Heart left ventricle (tissue), 16 donors: ENCODE data around the gene CHIT1. TPM values are rescaled to one million over a fixed set of nuclear protein-coding genes. Genes with fewer than 3 reads are reported as not detected.

Experiments used
- ATAC-seq, 4 donors: fragments of 200-7000 bp; cut with Tn5 transposase; one replicate each; pipeline ENCODE4 v1.9.1; 2020 to 2022; ENCODE audit warnings: moderate library complexity in 4 of 4, mild to moderate bottlenecking in 3 of 4, moderate number of reproducible peaks in 1 of 4
- DNase-seq, 5 donors: peaks; one replicate each; pipeline ENCODE4 v3.0.0-alpha.2; 2020
- H3K27ac ChIP-seq, 12 donors: fragments of 200-600 bp; sonication (generic) in 4 of 12; one replicate each; pipeline versions ENCODE4 v1.5.0 to v1.8.0; 2016 to 2022; ENCODE audit warnings: mild to moderate bottlenecking in 2 of 12
- H3K27me3 ChIP-seq, 9 donors: fragments of 200-600 bp; sonication (generic) in 2 of 9; one replicate each; pipeline versions ENCODE4 v1.5.1 to v1.8.0; 2016 to 2022; ENCODE audit warnings: mild to moderate bottlenecking in 3 of 9
- H3K36me3 ChIP-seq, 9 donors: fragments of 200-600 bp; sonication (generic) in 2 of 9; one replicate each; pipeline versions ENCODE4 v1.5.0 to v1.8.0; 2018 to 2022; ENCODE audit warnings: mild to moderate bottlenecking in 2 of 9
- H3K4me1 ChIP-seq, 12 donors: fragments of 200-600 bp; sonication (generic) in 4 of 12; one replicate each; pipeline versions ENCODE4 v1.5.0 to v1.8.0; 2016 to 2022; ENCODE audit warnings: mild to moderate bottlenecking in 3 of 12
- H3K4me3 ChIP-seq, 12 donors: fragments of 200-600 bp; sonication (generic) in 4 of 12; one replicate each; pipeline versions ENCODE4 v1.5.0 to v1.8.0; 2017 to 2022; ENCODE audit warnings: mild to moderate bottlenecking in 9 of 12, moderate library complexity in 4 of 12
- H3K9me3 ChIP-seq, 12 donors: fragments of 200-600 bp; sonication (generic) in 4 of 12; one replicate each; pipeline versions ENCODE4 v1.5.0 to v1.8.0; 2016 to 2022; ENCODE audit warnings: mild to moderate bottlenecking in 1 of 12
- CTCF ChIP-seq, 12 donors: fragments of 200-600 bp; sonication (generic) in 4 of 12; IDR thresholded peaks; one replicate each; pipeline versions ENCODE4 v1.5.0 to v1.8.0; 2018 to 2022; ENCODE audit warnings: antibody characterized with exemption in 12 of 12, mild to moderate bottlenecking in 5 of 12
- POLR2A ChIP-seq, 2 donors: fragments of 450-650 bp; IDR thresholded peaks; one replicate each; pipeline ENCODE4 v1.6.1; 2017; ENCODE audit warnings: antibody characterized with exemption in 2 of 2, mild to moderate bottlenecking in 2 of 2, moderate library complexity in 2 of 2
- WGBS, 4 donors: extraction: QIAGEN DNeasy Blood & Tissue Kit in 2 of 4; methylation state at CpG; one replicate each; pipeline versions ENCODE4 v1.1.5 to v1.1.7; 2013 to 2018; 5-methylcytosine and 5-hydroxymethylcytosine counted together
- intact Hi-C, 10 donors: fragments of 100-400 bp; cut with DNase I; formaldehyde crosslinking; loops; one replicate each; pipeline versions ENCODE4 v1.11.1 to v1.14.2; 2022
- polyA plus RNA-seq, 2 donors: library from polyadenylated mRNA; stranded (reverse); fragments of 200-250 nt; gene quantifications; one replicate each; pipeline ENCODE4 v1.2.3, GENCODE V29; 2013
- total RNA-seq, 9 donors: library from RNA; depleted of rRNA in 2 of 9; stranded (reverse); fragments of >200 nt in 2 of 9; fragmentation: NEBNext Ultra II Directional in 3 of 9; extraction: Animal tissue kit (Norgen Biotek cat#: 25700) in 3 of 9; gene quantifications; one replicate each; pipeline versions ENCODE4 v1.1.0 to v1.2.4, GENCODE V29; 2016 to 2023
- donor health status: ischemic (EF 13 %, LVEDD 7.1; RV severe dilation, severe dysfunction).
- donor health status: healthy with polysubstance abuse.
- donor health status: DM: no; HTN: yes; CAD: no.
- donor health status: DM: no; HTN: no; CAD: no.
- donor health status: ischemic (EF 25% LVEDD 6.9; RV normal size, moderate dysfunction).
- donor health status: ischemic (EF 25% LVEDD 5.7; RV mildly dilated, moderate dysfunction).
- donor health status: healthy.
- donor health status: DM: yes; HTN: yes; CAD: no.
- donor health status: ischemic (EF 35%, LVEDD 5.7; RV mildly dilated, moderate dysfunction).
- donor health status: nonischemic (EF 11% LVEDD 7.7; RV severe dilation, severe dysfunction).
- donor health status: DM: yes; HTN: yes; CAD: no.
- donor health status: PGD.
- donor health status: ischemic (EF 29% LVEDD 5.4; RV normal size, mild dysfunction).
- donor health status: nonischemic (EF 23%, LVEDD 6.1; RV moderate dilation, normal function).

Gene CHIT1
- total and polyA plus RNA-seq, 11 donors, result 0.05 to 1.7 (median 0.22) TPM; not detected in 6

- Histone ChIP-seq H3K4me3 (no peak overlapping the region), H3K27ac (no peak overlapping the region), H3K9me3 (no peaks in the 10 kb centered on the region), H3K4me1 (peaks cover 0 to 14% (median 0%) of the 10 kb centered on the region in 12 donors), H3K27me3 (no peaks in the 10 kb centered on the region), H3K36me3 (no peaks in the 10 kb centered on the region)
- intact Hi-C loops, result no loop called here
- ATAC-seq, result no peak
- DNase-seq, result peak in 1 of 5 donors; percentile 26
- TF ChIP-seq CTCF (IDR thresholded peaks at IDR 0.05) (no peak), POLR2A (IDR thresholded peaks at IDR 0.05) (no peak)
- 93 to 100% (median 95%) methylated on average over 2 of the region's 2 CpGs for WGBS, 4 donors
Observed at GRCh38 chr1:203183828-203184227, 45.6 kb downstream of the CHIT1 start.

GRCh38 chr1:203182387-203182953 is 47.0 kb downstream of the CHIT1 start:
- TF ChIP-seq POLR2A (IDR thresholded peaks at IDR 0.05), result no peak
- no peak for TF ChIP-seq CTCF (IDR thresholded peaks at IDR 0.05)
- no peaks in the 10 kb centered on the region for H3K27me3 ChIP-seq
- no peaks in the 10 kb centered on the region for H3K36me3 ChIP-seq
- H3K9me3 ChIP-seq, result no peaks in the 10 kb centered on the region
- peaks cover 0 to 13% (median 0%) of the 10 kb centered on the region in 12 donors for H3K4me1 ChIP-seq
- 80 to 90% (median 85%) methylated on average over 7 of the region's 7 CpGs for WGBS, 4 donors
- no peak overlapping the region for H3K4me3 ChIP-seq
- DNase-seq (peak in 1 of 5 donors; percentile 15), ATAC-seq (peak in 3 of 4 donors; percentile 66 to 85 (median 71))
- no peak overlapping the region for H3K27ac ChIP-seq
- intact Hi-C loops, result no loop called here

DNA sequence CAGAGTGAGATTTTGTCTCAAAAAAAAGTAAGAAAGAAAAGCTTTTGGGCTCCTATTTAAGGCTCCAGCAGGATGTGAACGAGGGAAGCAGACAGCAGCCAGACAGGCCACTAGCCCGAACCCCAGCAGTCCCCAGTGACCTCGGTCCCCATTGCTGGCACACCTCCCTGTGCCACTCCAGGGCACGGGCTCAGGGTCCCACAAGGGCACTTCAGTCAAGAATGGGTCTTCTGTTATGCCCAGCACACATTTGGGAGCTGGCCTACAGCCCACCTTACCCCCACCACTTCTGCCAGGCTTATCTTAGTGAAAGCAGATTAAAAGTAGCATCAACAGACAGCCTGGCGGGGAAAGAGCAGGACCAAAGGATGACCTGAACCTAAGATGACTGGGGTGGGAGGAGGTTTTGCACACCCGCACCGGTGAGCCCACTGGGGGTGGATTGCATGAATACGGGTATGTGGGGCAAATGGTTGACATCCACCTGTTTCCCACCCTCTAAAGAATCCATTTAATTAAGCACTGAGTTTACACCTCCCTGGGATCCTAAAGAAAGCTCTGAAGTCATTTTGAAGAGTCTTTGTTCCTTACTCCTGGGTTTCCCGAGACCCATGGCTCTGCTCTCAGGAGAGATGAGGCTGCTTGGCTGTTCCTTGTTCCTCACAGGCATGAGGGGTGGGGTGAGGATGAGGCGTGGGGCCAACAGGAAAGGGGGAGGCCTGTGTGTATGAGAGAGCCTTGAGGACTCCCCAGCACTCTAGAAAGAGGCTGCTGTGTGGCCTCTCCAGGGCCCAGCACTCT is 47.7 kb downstream of the CHIT1 start:
- Histone ChIP-seq H3K36me3 (no peaks in the 10 kb centered on the region), H3K27me3 (no peaks in the 10 kb centered on the region), H3K4me3 (no peak overlapping the region), H3K4me1 (peaks cover 0 to 13% (median 0%) of the 10 kb centered on the region in 12 donors), H3K9me3 (no peaks in the 10 kb centered on the region), H3K27ac (no peak overlapping the region)
- DNase-seq (peak in 1 of 5 donors; percentile 20), ATAC-seq (no peak)
- intact Hi-C loops, result no loop called here
- 61 to 65% (median 64%) methylated on average over 9 to 10 of the region's 10 CpGs for WGBS, 4 donors
- no peak for TF ChIP-seq POLR2A (IDR thresholded peaks at IDR 0.05)
- TF ChIP-seq CTCF (IDR thresholded peaks at IDR 0.05), result no peak

- intact Hi-C loops, result no loop called here
- Histone ChIP-seq H3K4me1 (peaks cover 0 to 14% (median 0%) of the 10 kb centered on the region in 12 donors), H3K4me3 (no peak overlapping the region), H3K36me3 (no peaks in the 10 kb centered on the region), H3K27ac (no peak overlapping the region), H3K9me3 (no peaks in the 10 kb centered on the region), H3K27me3 (no peaks in the 10 kb centered on the region)
- TF ChIP-seq CTCF (IDR thresholded peaks at IDR 0.05) (no peak), POLR2A (IDR thresholded peaks at IDR 0.05) (no peak)
- DNase-seq, result no peak
- no peak for ATAC-seq
- 84 to 91% (median 87%) methylated on average over 11 of the region's 11 CpGs for WGBS, 4 donors
Observed at GRCh38 chr1:203180611-203181330, 48.7 kb downstream of the CHIT1 start.
